K562 (cell line): ENCODE results near the gene SLC17A9.

Source experiments
- HOXB6 ChIP-seq: fragments of 250-450 bp; sonication (Bioruptor Pico); IDR thresholded peaks from 2 replicates; pipeline ENCODE4 v1.5.1; 2022; ENCODE audit warnings: mild to moderate bottlenecking, borderline replicate concordance
- KDM5B ChIP-seq: fragments of 200-600 bp; sonication (generic); IDR thresholded peaks from 2 replicates; pipeline ENCODE4 v1.6.1; 2012; ENCODE audit warnings: low read depth, mild to moderate bottlenecking, moderate library complexity, low read length, control low read depth, inconsistent platforms; ENCODE audit not compliant: insufficient replicate concordance
- POLR2AphosphoS5 ChIP-seq: IDR thresholded peaks from 2 replicates; pipeline ENCODE4 v1.6.1; 2011; ENCODE audit warnings: mild to moderate bottlenecking, low read depth, low read length, moderate library complexity; ENCODE audit not compliant: control insufficient read depth, insufficient read depth
- RAD51 ChIP-seq: fragments of 450-650 bp; IDR thresholded peaks from 2 replicates; pipeline ENCODE4 v1.7.1; 2016; ENCODE audit warnings: low read depth, mild to moderate bottlenecking, borderline replicate concordance
- SETDB1 ChIP-seq: IDR thresholded peaks from one replicate; pipeline ENCODE4 v1.6.1; 2012; ENCODE audit warnings: low read length, control low read depth, inconsistent platforms
- ZNF253 ChIP-seq: fragments of 250-450 bp; sonication (Bioruptor Pico); conservative IDR thresholded peaks from 2 replicates; pipeline ENCODE4 v1.6.1; 2021; ENCODE audit warnings: mild to moderate bottlenecking
- ZNF3 ChIP-seq: fragments of 250-450 bp; sonication (Bioruptor Pico); IDR thresholded peaks from 2 replicates; pipeline ENCODE4 v1.5.0; 2021; ENCODE audit warnings: mild to moderate bottlenecking, moderate library complexity
- TF ChIP-seq, protein P1 (sequence below), 2 experiments: fragments of 450-650 bp; formaldehyde crosslinking in 1 of 2; IDR thresholded peaks; 2 replicates each; pipeline versions ENCODE4 v1.4.0 to v1.6.1; 2014 to 2020; ENCODE audit warnings: mild to moderate bottlenecking in 2 of 2, borderline replicate concordance in 1 of 2, low read depth in 1 of 2

DNA sequence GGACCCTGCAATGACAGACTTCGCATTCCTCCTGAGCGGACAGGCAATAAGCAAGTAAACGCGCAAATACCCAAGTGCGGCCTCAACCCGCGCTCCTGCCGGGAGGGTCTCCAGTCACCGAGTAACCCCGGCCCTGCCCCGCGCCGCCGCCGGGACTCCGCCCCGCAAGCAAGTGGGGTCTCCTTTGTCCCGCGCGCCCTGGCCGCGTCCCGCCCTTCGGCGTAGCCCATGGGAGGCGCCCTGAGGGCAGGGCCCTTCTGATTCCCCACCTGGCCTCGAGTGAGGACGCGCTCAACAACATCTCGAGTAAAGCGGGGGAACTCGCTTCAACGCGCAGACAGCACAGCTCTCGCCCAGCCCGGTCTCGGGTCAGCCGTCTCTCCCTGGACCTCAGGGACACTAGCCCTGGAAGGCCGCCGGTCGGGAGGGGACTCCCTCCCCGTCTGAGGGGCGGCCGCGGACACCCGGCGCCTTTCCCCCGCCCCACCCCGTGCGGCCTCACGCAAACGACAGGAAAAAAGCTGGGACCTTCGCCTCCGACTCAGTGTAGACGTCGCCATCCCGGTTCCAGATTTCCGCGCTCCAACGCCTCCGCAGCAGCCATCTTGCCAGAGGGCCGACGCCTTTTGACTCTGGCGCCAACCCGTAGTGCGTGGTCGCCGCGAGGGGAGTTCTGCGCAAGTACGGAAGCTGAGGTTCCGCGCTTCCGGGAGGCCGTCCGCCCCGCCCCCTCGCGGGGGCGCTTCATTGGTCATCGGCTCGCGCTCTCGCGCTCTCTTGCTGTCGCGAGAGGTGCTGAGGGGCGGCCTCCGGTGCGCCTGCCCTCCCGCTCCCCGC lies 15.0 kb upstream of the SLC17A9 start:
- no peak for TF ChIP-seq ZNF3 (CRISPR knock-in tag)
- TF ChIP-seq, protein P1, sequence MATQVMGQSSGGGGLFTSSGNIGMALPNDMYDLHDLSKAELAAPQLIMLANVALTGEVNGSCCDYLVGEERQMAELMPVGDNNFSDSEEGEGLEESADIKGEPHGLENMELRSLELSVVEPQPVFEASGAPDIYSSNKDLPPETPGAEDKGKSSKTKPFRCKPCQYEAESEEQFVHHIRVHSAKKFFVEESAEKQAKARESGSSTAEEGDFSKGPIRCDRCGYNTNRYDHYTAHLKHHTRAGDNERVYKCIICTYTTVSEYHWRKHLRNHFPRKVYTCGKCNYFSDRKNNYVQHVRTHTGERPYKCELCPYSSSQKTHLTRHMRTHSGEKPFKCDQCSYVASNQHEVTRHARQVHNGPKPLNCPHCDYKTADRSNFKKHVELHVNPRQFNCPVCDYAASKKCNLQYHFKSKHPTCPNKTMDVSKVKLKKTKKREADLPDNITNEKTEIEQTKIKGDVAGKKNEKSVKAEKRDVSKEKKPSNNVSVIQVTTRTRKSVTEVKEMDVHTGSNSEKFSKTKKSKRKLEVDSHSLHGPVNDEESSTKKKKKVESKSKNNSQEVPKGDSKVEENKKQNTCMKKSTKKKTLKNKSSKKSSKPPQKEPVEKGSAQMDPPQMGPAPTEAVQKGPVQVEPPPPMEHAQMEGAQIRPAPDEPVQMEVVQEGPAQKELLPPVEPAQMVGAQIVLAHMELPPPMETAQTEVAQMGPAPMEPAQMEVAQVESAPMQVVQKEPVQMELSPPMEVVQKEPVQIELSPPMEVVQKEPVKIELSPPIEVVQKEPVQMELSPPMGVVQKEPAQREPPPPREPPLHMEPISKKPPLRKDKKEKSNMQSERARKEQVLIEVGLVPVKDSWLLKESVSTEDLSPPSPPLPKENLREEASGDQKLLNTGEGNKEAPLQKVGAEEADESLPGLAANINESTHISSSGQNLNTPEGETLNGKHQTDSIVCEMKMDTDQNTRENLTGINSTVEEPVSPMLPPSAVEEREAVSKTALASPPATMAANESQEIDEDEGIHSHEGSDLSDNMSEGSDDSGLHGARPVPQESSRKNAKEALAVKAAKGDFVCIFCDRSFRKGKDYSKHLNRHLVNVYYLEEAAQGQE (IDR thresholded peaks at IDR 0.05; ENCODE audit: borderline replicate concordance): no peak
- TF ChIP-seq, protein P1 (CRISPR knock-in tag; IDR thresholded peaks at IDR 0.05; ENCODE audit: low read depth): peak; percentile 72; the same call in 1 of the 2 replicates
- TF ChIP-seq POLR2AphosphoS5: peak; percentile 79
- no peak for TF ChIP-seq RAD51
- TF ChIP-seq SETDB1: no peak
- peak; percentile 95 for TF ChIP-seq KDM5B
- TF ChIP-seq HOXB6 (CRISPR knock-in tag): no peak
- TF ChIP-seq ZNF253 (CRISPR knock-in tag): no peak
